Hematopoietic multipotent progenitor cell treated with erythropoietin and hydrocortisone succinate and interleukin-3 and kit ligand, for 17 days (in vitro differentiated cells): ENCODE results near the gene LOXL1.
"Not testable (repeated sequence)": the region's sequence is repeated elsewhere in the genome, so short reads cannot be mapped to it uniquely, and the experiment has no call there.

Experiments
- DNase-seq: peaks from one replicate; pipeline ENCODE4 v3.0.0-alpha.2; 2015; ENCODE audit warnings: low spot score

Gene LOXL1

GRCh38 chr15:73923156-73923487, 3.1 kb upstream of the LOXL1 start:
- no peak for DNase-seq

DNA sequence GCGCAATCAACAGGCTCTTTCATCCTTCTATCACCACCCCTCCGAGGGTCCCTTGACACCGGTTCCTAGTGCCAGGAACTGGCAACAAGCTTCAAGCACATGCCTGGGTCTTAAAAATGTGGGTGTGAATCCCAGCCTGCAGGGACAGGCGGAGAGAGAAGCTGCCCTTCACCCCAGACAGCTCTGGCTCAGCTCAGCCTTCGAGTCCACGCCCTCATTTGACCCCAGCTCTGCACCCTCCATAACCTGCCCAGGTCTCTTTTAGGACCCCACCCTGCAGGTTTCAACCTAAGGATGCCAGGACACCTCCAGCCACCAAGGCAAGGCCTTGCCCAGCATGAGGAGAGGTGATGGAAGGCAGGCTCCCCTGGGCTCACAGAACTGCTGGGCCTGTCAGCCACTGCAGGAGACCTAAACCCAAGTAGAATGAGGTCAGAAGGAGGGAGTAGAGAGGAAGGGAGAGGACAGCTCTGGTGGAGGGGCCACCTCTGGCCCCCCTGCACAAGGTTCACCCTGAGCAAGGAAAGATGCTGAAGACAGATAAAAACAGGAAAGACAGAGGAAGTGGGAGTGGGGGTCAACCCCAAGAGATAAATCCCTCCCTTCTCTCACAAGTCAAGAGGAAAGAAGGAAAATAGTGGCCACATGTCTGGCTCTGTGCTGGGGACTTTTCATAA, 2.6 kb upstream of the LOXL1 start:
- no peak for DNase-seq

- DNase-seq, result no peak
Observed at GRCh38 chr15:73924171-73924921, 1.9 kb upstream of the LOXL1 start.

DNA sequence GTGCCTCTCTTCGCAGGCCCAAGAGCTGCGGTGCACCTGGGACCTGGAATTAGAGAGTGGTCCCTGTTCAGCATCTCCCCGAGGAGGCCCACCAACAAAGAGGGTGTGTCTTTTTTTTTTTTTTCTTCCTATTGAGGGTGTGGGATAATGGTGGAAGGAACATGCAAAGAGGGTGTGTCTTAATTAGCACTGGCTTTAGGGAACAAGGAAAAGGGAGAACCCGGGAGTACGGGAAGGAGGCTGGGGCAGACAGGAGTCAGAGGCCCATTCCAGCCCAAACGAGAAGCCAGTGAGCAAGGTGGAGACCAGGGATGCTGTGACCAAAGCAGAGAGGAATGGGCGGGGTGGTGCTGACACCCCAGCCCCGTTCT, 429 bp upstream of the LOXL1 start:
- no peak for DNase-seq

- DNase-seq, result no peak
Observed at GRCh38 chr15:73927003-73927475, 777 bp downstream of the LOXL1 start.

DNA sequence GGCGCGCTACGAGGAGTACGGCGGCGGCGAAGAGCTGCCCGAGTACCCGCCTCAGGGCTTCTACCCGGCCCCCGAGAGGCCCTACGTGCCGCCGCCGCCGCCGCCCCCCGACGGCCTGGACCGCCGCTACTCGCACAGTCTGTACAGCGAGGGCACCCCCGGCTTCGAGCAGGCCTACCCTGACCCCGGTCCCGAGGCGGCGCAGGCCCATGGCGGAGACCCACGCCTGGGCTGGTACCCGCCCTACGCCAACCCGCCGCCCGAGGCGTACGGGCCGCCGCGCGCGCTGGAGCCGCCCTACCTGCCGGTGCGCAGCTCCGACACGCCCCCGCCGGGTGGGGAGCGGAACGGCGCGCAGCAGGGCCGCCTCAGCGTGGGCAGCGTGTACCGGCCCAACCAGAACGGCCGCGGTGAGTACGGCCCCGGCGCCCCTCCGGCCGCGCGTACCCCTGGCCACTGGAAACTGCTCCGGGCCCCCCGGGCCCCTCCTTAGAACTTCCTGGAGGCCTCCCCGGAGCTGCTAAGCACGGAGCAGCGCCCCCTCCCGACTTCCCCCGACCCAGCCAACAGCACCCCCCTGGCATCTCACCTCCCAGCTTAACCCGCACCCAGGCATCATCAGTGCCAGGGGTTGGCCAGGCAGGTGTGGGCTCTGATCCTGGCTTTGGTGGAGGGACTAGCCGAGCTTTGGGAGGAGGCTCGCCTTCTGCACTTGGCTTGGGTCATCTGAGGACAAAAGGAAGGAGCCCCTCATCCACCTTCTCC, 1.4 kb downstream of the LOXL1 start:
- DNase-seq, result no peak

- DNase-seq, result no peak
Observed at GRCh38 chr15:73928241-73928579, 1.9 kb downstream of the LOXL1 start.

DNA sequence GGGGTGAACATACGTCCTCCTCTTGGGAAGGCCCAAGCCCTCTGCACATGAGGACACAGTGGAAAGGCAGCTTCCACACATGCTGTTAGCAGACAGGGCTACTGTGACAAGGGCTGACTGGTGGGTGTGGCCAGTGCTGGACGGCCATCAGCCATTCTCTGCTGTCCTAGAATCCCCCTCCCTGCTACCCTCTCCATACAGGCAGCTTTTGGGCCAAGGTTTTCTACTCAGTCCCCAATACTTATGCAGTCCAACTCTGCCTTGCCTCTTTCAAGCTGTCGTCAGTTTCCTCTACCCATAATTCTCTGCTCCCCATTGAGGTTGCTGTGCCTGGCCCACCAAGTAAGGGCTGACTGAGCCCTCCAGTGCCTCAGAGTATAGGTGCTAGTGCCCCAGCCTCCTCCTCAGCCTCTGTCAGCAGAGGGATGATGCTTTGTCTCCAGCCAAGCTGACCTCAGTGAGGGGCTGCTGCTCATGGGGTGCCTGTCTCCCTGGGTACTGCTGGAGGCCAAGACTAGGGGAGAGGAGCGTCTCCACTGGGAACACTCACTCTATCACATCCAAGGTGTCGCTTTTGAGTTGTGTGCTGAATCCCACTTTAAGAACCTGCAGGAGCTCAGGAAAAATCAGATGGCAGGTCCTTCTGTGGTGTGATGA, 2.8 kb downstream of the LOXL1 start:
- DNase-seq, result no peak

GRCh38 chr15:73930371-73930770, 4.1 kb downstream of the LOXL1 start:
- DNase-seq, result no peak

GRCh38 chr15:73930790-73931281, 4.6 kb downstream of the LOXL1 start:
- no peak for DNase-seq

GRCh38 chr15:73931441-73931840, 5.2 kb downstream of the LOXL1 start:
- no peak for DNase-seq

DNA sequence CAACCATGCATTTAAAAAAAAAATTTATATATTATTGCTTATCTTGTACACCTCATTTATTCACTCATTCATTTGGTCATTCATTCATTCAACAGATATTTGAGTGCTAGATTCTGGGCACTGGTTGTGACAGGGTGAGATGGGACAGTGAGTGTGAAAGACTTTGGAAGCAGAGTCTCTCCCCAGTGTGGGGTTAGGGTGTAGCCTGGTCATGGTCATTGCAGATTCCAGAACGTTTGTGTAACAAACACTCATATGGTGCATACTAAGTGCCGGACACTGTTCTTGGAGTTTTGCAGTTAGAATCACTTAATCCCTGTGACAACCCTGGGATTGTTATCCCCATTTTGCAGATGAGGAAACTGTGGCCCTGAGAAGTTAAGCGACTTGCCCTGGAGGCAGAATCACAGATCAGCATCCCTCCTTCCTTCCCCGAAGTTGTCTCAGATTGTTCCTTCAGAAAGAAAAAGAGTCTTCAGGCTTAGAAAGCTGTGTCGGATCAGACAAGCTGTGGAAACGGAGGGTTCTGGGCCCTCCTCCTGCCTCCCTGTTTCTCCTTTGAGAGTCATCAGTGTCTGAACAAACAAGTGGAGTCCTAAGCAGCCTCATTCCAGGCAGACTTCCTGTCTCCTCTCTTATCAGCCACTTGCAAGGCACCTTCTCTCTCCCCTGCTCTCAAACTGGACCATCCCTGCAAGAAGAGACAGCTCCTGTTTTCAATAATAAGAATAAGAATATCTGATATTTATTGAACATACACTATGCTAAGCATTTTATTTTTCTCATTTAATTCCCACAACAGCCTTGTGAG, 6.3 kb downstream of the LOXL1 start:
- DNase-seq, result no peak

- no peak for DNase-seq
Observed at GRCh38 chr15:73934281-73934680, 8.0 kb downstream of the LOXL1 start.

DNA sequence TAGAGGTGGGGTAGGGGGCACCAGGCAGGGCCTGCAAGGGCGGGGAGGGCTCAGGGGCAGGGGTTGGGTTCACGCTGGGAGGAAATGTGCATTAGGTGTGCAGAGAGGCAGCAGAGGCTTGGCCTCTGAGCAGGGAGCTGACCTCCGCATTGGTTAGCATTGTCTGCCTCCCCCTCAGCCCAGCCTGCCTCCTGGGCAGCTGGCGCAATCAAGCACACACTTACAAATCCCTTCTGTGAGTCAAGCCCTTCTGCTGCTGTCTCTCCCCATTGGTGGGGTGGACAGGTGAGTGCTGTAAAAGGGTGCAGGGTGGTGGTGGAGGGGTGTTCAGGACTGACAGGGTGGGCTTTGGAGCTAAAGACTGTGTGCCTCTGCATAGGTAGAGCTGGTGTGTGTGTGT, 9.3 kb downstream of the LOXL1 start:
- no peak for DNase-seq

DNA sequence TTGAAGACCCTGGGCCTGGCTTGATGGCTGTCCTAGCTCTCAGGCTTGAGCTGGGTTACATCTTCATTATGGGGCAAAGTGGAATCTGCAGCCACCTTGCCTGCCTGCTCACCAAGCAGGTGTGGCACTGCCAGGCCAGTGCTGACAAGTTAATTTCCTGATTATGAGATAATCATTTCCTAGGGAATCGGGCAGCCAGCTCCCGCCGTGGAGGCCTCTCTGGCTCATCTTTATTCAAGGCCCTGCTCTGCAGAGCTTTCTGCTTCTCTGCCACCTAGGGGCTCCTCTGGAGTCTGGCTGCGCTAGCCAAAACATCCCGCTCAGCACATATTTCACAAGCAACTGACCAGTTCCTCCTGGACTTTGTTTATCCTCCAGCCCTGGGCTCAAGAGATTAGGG, 9.9 kb downstream of the LOXL1 start:
- no peak for DNase-seq

GRCh38 chr15:73936588-73937290, 10.5 kb downstream of the LOXL1 start:
- DNase-seq, result no peak

DNA sequence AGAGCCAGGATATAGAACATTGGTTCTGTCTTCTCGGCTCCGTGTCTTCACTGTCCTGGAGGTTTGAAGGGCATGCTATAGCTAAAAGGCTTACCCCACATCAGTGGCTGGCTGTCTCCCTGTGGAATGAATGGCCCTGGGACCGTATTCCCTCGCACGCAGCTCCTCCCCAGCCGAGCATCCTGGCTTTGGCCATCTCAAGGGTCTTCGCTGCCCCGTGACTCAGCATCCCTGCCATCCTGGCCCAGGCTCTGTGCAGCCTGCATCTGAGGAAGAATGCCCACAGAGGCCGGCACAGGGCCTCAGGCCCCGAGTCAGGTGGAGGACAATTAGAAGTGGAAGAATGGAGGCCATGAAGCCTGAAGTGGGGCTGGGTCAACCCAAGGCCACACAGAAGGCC, 11.0 kb downstream of the LOXL1 start:
- DNase-seq, result no peak

DNA sequence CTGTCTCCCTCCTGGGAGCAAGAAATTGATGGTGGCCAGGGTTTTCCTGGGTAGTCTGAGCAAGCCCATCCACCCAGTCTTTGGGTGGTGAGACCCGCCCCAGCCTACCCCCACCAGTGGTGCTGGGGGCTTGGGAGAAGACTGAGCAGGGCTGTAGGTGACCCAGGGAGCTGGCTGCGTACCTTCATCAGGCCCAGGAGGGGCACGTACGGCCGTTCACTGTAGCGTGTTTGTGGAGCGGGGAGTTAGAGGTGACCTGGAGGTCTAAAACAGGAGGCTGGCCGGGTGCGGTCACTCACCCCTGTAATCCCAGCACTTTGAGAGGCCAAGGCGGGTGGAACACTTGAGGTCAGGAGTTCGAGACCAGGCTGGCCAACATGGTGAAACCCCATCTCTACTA, 11.5 kb downstream of the LOXL1 start:
- DNase-seq, result no peak

GRCh38 chr15:73938516-73938915, 12.3 kb downstream of the LOXL1 start:
- not testable (repeated sequence) for DNase-seq

DNA sequence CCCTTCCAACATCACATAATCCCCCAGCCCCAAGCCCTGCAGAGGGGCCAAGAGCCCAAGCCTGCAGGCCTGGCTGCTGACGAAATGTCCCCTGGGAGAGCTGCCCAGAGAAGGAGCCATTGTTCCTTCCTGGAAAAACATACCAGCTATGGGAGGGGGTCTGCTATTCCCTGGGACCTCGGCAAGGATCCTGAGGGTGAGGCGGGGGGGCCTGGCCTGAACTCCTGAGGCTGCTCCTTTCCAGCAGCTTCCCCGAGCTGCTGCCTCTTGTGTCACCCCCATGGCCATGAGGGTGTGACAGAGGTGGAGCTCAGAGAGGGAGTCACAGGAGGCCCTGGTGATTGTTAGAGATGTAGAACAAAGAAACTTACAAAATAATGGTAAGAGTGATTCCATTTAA, 12.9 kb downstream of the LOXL1 start:
- no peak for DNase-seq
